A549 (cell line): ENCODE measurements around the gene ACOX1.

Source experiments
- CHD2 ChIP-seq: fragments of 150-350 bp; IDR thresholded peaks from 2 replicates; pipeline ENCODE4 v1.6.1; 2014; ENCODE audit warnings: low read length; ENCODE audit not compliant: partially characterized antibody
- EP300 ChIP-seq, 2 experiments: fragments of >200 bp; sonication (Bioruptor Twin); formaldehyde crosslinking; IDR thresholded peaks; 2 replicates in 1 of 2; 3 replicates in 1 of 2; pipeline ENCODE4 v1.6.1; 2016 to 2017
- RCOR1 ChIP-seq: fragments of 150-350 bp; IDR thresholded peaks from 2 replicates; pipeline ENCODE4 v1.6.1; 2014; ENCODE audit warnings: antibody characterized with exemption, low read length, low read depth
- USF2 ChIP-seq: fragments of 450-650 bp; IDR thresholded peaks from 2 replicates; pipeline ENCODE4 v1.6.1; 2014; ENCODE audit warnings: antibody characterized with exemption
- ZC3H11A ChIP-seq: fragments of 450-650 bp; IDR thresholded peaks from 2 replicates; pipeline ENCODE4 v1.6.1; 2014; ENCODE audit warnings: antibody characterized with exemption, mild to moderate bottlenecking
- ZFP36 ChIP-seq: fragments of 450-650 bp; IDR thresholded peaks from 2 replicates; pipeline ENCODE4 v1.6.1; 2014; ENCODE audit warnings: borderline replicate concordance; ENCODE audit not compliant: partially characterized antibody
- TF ChIP-seq, protein P1 (sequence below): fragments of >200 bp; sonication (Bioruptor Twin); formaldehyde crosslinking; IDR thresholded peaks from 3 replicates; pipeline ENCODE4 v1.5.1; 2016

- TF ChIP-seq EP300 (IDR thresholded peaks at IDR 0.05) (no peak), ZC3H11A (no peak), CHD2 (no peak), USF2 (no peak), ZFP36 (no peak), RCOR1 (no peak)
- TF ChIP-seq, protein P1, sequence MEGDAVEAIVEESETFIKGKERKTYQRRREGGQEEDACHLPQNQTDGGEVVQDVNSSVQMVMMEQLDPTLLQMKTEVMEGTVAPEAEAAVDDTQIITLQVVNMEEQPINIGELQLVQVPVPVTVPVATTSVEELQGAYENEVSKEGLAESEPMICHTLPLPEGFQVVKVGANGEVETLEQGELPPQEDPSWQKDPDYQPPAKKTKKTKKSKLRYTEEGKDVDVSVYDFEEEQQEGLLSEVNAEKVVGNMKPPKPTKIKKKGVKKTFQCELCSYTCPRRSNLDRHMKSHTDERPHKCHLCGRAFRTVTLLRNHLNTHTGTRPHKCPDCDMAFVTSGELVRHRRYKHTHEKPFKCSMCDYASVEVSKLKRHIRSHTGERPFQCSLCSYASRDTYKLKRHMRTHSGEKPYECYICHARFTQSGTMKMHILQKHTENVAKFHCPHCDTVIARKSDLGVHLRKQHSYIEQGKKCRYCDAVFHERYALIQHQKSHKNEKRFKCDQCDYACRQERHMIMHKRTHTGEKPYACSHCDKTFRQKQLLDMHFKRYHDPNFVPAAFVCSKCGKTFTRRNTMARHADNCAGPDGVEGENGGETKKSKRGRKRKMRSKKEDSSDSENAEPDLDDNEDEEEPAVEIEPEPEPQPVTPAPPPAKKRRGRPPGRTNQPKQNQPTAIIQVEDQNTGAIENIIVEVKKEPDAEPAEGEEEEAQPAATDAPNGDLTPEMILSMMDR = no peak
Observed at GRCh38 chr17:75899353-75899752, 79.6 kb downstream of the ACOX1 start.
